Measurements from ENCODE around the gene LAMA2.

The LAMA2 gene

DNA sequence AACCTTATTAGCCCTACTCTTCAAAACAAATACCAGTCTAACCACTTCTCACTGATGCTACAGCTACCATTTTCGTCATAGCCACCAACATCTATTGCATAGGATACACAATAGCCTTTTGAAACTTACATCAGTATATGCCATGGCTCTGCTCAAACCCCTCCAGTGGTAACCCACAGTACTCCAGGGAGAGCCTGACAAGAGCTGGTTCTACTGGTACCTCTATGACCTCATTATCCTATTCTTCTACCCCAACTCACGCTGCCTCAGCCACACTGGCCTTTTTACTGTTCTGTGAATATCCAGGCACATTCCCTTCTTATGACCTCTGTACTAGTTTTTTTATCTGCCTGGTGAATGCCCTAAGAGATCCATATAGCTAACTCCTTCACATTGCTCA lies 669.5 kb downstream of the LAMA2 start:
- DNase-seq: no peak

DNA sequence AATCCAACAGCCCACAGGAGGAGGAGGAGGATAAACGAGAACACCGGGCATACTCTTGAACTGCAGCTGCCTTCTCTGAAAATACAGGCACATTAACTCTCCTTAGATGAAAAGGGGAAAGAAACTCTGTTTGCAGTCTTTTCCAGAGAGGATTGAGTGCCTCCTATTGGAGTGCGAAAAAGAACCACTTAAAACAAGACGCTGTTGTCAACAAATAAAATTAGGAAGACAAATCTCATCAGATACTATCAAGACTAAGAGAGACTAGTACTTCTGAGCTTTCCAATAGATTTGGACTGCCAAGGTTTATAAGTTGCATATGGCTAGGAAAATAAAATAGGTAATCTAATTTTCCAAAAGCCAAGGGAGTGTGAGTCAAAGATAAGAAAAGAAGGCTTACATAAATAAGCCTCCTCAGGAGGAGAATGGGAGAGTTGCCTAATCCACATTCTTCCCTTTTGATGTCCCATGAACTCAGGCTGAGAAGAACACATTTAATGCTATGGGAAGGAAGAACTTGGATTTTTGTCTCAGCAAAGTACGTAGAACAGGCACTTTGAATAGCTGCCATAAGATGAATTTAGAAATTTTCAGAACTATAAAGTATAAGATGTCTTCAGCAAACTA lies 672.4 kb downstream of the LAMA2 start:
- DNase-seq: no peak

DNA sequence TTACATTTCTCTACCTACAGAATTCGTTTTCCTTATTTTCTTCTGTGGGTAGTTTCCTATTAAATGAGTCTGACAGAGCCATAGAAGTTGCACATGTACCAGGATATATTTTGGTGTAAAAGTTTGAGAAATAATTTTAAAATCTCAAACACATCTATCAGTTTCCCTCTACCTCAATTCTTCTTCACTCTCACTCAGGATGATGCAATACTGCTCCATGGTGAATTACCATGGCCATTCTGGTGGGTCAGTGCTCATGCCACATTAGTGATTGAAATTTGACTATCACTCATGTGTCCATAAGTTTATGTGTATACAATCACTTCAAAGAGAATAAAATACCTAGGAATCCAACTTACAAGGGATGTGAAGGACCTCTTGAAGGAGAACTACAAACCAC lies 675.3 kb downstream of the LAMA2 start:
- no peak for DNase-seq

DNA sequence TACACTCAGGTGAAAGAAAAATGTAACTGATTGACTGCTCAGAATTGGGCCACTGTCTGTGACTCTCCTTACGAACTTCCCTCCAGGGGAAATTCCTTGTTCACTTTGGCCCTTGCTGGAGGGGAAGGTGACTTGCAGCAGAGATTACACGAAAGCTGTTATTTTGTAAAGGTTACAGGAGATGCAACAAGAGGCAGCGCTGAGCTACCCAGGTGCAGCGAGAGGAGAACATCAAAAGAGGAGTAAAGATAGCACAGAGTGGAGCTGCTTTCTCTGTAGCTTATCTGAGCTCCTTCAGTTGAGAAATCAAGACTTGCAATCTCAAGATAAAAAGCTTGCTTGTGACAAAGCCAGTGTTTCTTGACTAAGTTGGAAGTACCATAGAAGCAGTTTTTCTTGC lies 682.4 kb downstream of the LAMA2 start:
- no peak for DNase-seq

DNA sequence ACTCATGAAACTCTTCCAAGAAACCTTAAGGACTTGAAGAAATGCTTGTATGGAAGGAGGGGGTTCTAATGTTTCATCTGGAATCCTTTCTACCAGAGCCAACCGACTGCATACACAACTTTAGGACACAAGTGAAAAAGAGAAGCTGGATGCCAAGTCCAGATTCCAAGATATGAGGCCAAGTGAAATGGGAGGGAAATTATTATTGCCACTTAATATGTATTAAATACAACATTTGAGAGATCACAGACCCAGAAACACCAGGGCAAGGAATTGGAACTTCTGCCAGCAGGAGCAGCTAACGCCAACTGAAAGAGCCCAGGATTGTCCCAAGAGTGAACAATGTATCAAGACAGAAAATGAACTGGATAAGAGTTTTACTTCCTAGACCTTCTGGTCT lies 682.9 kb downstream of the LAMA2 start:
- DNase-seq: no peak
